Stomach (tissue), 9 donors: ENCODE data around the gene TBX4. TPM values are rescaled to one million over a fixed set of nuclear protein-coding genes. Genes with fewer than 3 reads are reported as not detected.

Experiments
- DNase-seq, 2 donors: peaks; one replicate each; pipeline versions ENCODE4 v3.0.0 to v3.0.0-alpha.2; 2013 to 2019
- H3K27ac ChIP-seq, 5 donors: fragments of 200-600 bp in 4 of 5; sonication (generic) in 4 of 5; one replicate each; pipeline ENCODE4 v1.5.1; 2013 to 2019; ENCODE audit warnings: mild to moderate bottlenecking in 1 of 5, moderate library complexity in 1 of 5
- H3K27me3 ChIP-seq, 3 donors: fragments of 200-600 bp; sonication (generic); one replicate each; pipeline ENCODE4 v1.5.1; 2017 to 2019; ENCODE audit warnings: mixed run types in 1 of 3
- H3K36me3 ChIP-seq, 4 donors: fragments of 200-600 bp; sonication (generic); 1 replicate in 3 of 4; 2 replicates in 1 of 4; pipeline ENCODE4 v1.5.1; 2016 to 2019
- H3K4me1 ChIP-seq, 4 donors: fragments of 200-600 bp; sonication (generic); one replicate each; pipeline ENCODE4 v1.5.1; 2016 to 2019
- H3K4me3 ChIP-seq, 4 donors: fragments of 200-600 bp; sonication (generic) in 3 of 4; one replicate each; pipeline ENCODE4 v1.5.1; 2016 to 2019; ENCODE audit warnings: mild to moderate bottlenecking in 1 of 4
- H3K9me3 ChIP-seq, 4 donors: fragments of 200-600 bp; sonication (generic); one replicate each; pipeline ENCODE4 v1.5.1; 2016 to 2019
- EP300 ChIP-seq: sonication (generic); formaldehyde crosslinking; IDR thresholded peaks from one replicate; pipeline ENCODE4 v1.6.1; 2017; ENCODE audit warnings: antibody characterized with exemption
- POLR2A ChIP-seq, 4 donors: fragments of 450-650 bp; IDR thresholded peaks; one replicate each; pipeline ENCODE4 v1.6.1; 2016; ENCODE audit warnings: antibody characterized with exemption in 4 of 4, control low read depth in 2 of 4, mild to moderate bottlenecking in 1 of 4, moderate library complexity in 1 of 4
- POLR2AphosphoS5 ChIP-seq, 3 donors: sonication (generic); formaldehyde crosslinking; IDR thresholded peaks; one replicate each; pipeline ENCODE4 v1.6.1; 2016; ENCODE audit warnings: antibody characterized with exemption in 3 of 3
- WGBS, 5 donors: extraction: QIAGEN DNeasy Blood & Tissue Kit in 3 of 5; methylation state at CpG; one replicate each; pipeline versions ENCODE4 v1.1.5 to v1.1.7; 2013 to 2018; 5-methylcytosine and 5-hydroxymethylcytosine counted together
- intact Hi-C: fragments of 100-400 bp; cut with DNase I; formaldehyde crosslinking; loops from one replicate; pipeline ENCODE4 v1.15.1; 2023; ENCODE audit warnings: low total_unique reads
- polyA plus RNA-seq, 3 donors: library from polyadenylated mRNA; stranded (reverse); fragments of 200-250 nt; gene quantifications; one replicate each; pipeline ENCODE4 v1.2.3, GENCODE V29; 2013
- total RNA-seq, 5 donors: library from RNA; depleted of rRNA; stranded (reverse); fragments of >200 nt; gene quantifications; one replicate each; pipeline versions ENCODE4 v1.1.0 to v1.2.3, GENCODE V29; 2014 to 2016
- TF ChIP-seq, protein P1 (sequence below), 7 experiments: fragments of 450-650 bp in 4 of 7; fragments of 200-600 bp in 3 of 7; sonication (generic) in 3 of 7; IDR thresholded peaks; one replicate each; pipeline ENCODE4 v1.5.1; 2016 to 2019; ENCODE audit warnings: antibody characterized with exemption in 7 of 7, control low read depth in 2 of 7, mild to moderate bottlenecking in 1 of 7
- donor health status: healthy with polysubstance abuse.
- donor health status: Bipolar disorder and iron deficiency.
- donor health status: healthy.

TBX4 gene
- total and polyA plus RNA-seq, 8 donors, result 0.08 to 0.73 TPM; not detected in 6

DNA sequence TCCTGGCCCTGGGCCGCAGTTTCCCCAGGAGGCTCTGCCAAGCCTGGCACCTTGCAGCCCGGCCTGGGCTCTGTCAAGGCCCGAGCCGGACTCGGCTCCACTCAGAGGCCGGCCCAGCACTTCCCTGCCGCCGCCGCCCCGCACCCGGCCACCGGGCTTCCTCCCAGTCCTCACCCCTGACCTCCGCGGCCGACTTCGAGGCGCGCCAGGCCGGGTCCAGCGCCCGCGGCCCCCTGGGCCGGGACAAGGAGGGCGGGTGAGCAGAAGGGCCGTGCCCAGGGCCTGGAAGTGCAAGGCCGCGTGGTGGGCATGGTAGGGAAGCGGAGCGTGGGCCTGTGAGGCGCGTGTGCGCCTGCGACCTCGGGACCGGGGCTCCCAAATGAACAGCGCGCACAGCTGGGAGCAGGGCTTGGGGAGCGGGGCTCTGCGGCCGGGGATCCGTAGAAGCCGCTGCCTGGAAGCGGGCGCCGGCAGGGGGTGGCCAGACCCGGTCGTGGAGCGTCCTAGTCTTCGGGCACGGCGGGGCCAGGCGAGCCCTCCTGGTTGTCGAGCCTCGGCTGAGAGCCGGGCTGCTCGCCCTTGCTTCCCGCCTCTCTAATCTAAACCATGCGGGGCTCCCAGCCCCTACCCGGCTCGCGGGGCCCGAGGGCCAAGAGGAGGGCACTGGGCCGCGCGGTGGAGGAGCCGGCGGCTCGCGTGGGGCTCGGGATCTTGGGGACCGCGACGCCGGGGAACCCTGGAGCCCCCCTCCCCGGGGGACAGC is 503 bp upstream of the TBX4 start:
- Histone ChIP-seq H3K4me1 (peaks cover 25 to 45% (median 30%) of the 10 kb centered on the region in 4 donors), H3K27me3 (peaks cover 46 to 94% (median 63%) of the 10 kb centered on the region in 3 donors), H3K9me3 (peaks cover 0 to 20% (median 0%) of the 10 kb centered on the region in 4 donors), H3K4me3 (peak overlapping the region; percentile 30 to 49 (median 32)), H3K27ac (no peak overlapping the region), H3K36me3 (no peaks in the 10 kb centered on the region)
- WGBS, 5 donors, result 5 to 25% (median 5%) methylated on average over 4 to 75 of the region's 75 CpGs
- intact Hi-C loops, result no loop called here
- TF ChIP-seq, protein P1, sequence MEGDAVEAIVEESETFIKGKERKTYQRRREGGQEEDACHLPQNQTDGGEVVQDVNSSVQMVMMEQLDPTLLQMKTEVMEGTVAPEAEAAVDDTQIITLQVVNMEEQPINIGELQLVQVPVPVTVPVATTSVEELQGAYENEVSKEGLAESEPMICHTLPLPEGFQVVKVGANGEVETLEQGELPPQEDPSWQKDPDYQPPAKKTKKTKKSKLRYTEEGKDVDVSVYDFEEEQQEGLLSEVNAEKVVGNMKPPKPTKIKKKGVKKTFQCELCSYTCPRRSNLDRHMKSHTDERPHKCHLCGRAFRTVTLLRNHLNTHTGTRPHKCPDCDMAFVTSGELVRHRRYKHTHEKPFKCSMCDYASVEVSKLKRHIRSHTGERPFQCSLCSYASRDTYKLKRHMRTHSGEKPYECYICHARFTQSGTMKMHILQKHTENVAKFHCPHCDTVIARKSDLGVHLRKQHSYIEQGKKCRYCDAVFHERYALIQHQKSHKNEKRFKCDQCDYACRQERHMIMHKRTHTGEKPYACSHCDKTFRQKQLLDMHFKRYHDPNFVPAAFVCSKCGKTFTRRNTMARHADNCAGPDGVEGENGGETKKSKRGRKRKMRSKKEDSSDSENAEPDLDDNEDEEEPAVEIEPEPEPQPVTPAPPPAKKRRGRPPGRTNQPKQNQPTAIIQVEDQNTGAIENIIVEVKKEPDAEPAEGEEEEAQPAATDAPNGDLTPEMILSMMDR (IDR thresholded peaks at IDR 0.05), result no peak
- TF ChIP-seq EP300 (no peak), POLR2AphosphoS5 (IDR thresholded peaks at IDR 0.05) (no peak), POLR2A (IDR thresholded peaks at IDR 0.05) (no peak)
- DNase-seq, result peak in 1 of 2 donors; percentile 49

DNA sequence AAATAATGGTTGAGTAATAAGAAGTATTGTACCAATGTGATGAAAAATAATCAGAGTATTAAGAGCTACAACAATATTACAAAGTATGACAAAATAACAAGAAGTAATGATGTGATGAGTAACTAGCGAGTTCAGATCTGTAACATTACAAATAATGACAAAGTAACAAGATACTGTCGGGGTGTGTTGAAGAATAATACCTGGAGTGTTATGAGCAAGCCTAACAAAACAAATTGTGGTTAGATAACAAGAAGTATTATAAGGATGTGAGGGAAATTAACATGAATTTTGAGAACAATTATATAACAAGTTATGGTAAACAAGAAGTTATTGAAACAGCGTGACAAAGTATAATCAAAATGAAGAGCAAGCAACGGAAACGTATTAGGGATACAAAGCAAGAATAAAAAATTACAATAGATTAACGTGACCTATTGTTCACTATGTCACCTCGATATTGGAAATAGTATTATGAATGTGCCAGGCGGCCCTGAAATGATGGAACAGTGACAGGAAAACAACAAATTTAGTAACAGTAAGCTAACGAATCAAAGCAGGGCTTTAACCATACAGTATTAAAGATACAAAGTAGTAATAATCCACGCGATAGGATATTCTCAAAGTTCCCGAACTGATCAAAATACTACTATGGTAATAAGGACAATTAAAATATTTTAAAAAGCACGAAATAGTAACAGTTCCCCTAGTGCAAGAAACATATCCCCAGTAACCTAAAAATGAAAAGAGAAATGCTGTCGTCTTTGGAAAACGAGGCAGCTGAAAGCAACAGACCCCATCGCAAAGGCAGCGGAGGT is 1.6 kb downstream of the TBX4 start:
- H3K9me3 ChIP-seq, result peaks cover 0 to 20% (median 0%) of the 10 kb centered on the region in 4 donors
- H3K4me3 ChIP-seq, result no peak overlapping the region
- DNase-seq, result no peak

DNA sequence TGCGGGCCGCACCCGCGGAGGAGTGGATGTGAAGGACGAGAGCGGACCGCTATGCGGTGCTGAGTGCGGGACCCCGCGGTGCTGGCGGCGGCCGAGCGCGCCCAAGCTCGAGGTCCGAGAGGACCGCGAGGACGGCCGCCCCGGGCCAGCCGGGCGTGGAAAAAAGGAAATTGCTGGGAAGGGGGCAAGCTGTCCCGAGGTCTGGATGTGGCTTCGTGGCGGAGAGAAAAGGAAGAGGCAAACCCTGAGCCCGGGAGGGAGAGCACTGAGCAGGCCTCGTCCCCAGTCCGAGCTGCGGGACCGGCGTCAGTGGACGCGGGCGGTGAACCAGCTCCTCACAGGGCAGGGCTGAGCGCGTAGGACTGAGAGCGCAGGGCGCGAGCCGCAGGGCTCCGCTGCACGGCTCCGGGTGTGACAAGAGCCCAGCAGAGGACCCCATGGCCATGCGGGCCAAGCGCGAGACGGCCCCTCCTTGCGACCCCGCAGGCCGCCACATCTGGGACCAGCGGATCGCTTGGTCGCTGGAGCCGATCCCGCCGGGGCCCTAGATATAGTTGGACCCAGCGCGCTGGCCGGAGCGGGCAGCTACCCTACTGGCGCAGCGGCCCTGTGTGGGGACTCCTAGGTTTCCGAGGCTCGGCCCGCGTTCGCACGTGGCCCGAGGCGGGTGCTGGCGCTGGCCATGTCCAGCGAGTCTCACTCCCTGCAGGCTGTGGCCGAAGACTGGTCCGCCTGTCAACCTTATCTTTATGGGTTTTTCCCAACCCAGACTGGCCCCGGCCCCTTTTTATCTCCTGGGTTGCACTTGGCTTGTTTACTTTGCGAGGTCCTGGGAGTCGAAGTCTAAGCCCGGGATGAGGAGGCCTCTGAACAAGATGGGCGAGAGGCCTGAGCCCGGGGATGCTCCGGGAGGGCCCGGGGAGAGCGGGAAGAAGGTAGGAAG is 2.4 kb downstream of the TBX4 start:
- no peak overlapping the region for H3K27ac ChIP-seq
- H3K9me3 ChIP-seq, result peaks cover 0 to 20% (median 0%) of the 10 kb centered on the region in 4 donors
- TF ChIP-seq EP300, result no peak
- TF ChIP-seq, protein P1 (IDR thresholded peaks at IDR 0.05), result no peak
- TF ChIP-seq POLR2A (IDR thresholded peaks at IDR 0.05), result no peak
- TF ChIP-seq POLR2AphosphoS5 (IDR thresholded peaks at IDR 0.05), result no peak
- peak overlapping the region in 2 of 4 donors; percentile 10 to 20 for H3K4me3 ChIP-seq
- peaks cover 34 to 59% (median 44%) of the 10 kb centered on the region in 4 donors for H3K4me1 ChIP-seq
- H3K36me3 ChIP-seq, result no peaks in the 10 kb centered on the region
- no peak for DNase-seq
- peaks cover 55 to 100% (median 92%) of the 10 kb centered on the region in 3 donors for H3K27me3 ChIP-seq
- intact Hi-C loops, result no loop called here
- WGBS, 5 donors, result 10 to 19% (median 13%) methylated on average over 68 to 86 of the region's 86 CpGs

More for the DNA sequence above, 1.6 kb downstream of the TBX4 start:
- H3K27me3 ChIP-seq, result peaks cover 54 to 98% (median 84%) of the 10 kb centered on the region in 3 donors
- no peak for TF ChIP-seq POLR2AphosphoS5 (IDR thresholded peaks at IDR 0.05)
- no peak for TF ChIP-seq POLR2A (IDR thresholded peaks at IDR 0.05)
- TF ChIP-seq EP300, result no peak
- TF ChIP-seq, protein P1 (IDR thresholded peaks at IDR 0.05), result no peak
- peaks cover 34 to 59% (median 44%) of the 10 kb centered on the region in 4 donors for H3K4me1 ChIP-seq
- 17 to 23% (median 20%) methylated on average over 17 of the region's 17 CpGs for WGBS, 5 donors
- intact Hi-C loops, result no loop called here
- no peaks in the 10 kb centered on the region for H3K36me3 ChIP-seq
- H3K27ac ChIP-seq, result no peak overlapping the region
